H4 (cell line): Measurements from ENCODE around the gene PPT2. TPM values are rescaled to one million over a fixed set of nuclear protein-coding genes. Genes with fewer than 3 reads are reported as not detected.

Experiments used
- DNase-seq: peaks from one replicate; pipeline ENCODE4 v3.0.0-alpha.2; 2015; ENCODE audit warnings: low spot score
- total RNA-seq: library from RNA; depleted of rRNA; stranded (reverse); fragments of >200 nt; shearing (Covaris generic); gene quantifications from 2 replicates; pipeline ENCODE4 v1.2.3, GENCODE V29; 2014

The PPT2 gene
- total RNA-seq, 1 experiment from 2014 or later = 25.7 TPM

GRCh38 chr6:32151863-32152768, 1.8 kb upstream of the PPT2 start, which contains the start of gene PRRT1:
PRRT1 (minus strand) TSS chr6:32151939; CDS start chr6:32151827, 112 bp downstream.
- no peak for DNase-seq

- peak; percentile 32 for DNase-seq
These were observed 975 bp upstream of the PPT2 start for GRCh38 chr6:32152769-32153563.

GRCh38 chr6:32154514-32155161, 697 bp downstream of the PPT2 start:
- DNase-seq = peak; percentile 76

- no peak for DNase-seq
These were observed 3.0 kb downstream of the PPT2 start for GRCh38 chr6:32156891-32157290.

GRCh38 chr6:32158052-32158451, 4.1 kb downstream of the PPT2 start:
- DNase-seq = no peak

GRCh38 chr6:32163559-32164258, 9.8 kb downstream of the PPT2 start:
- no peak for DNase-seq

GRCh38 chr6:32164295-32164694, 10.4 kb downstream of the PPT2 start, which contains the start of gene EGFL8:
EGFL8 (plus strand) TSS chr6:32164595; CDS start chr6:32166166, 1,571 bp downstream.
- DNase-seq = no peak

- no peak for DNase-seq
These were observed 12.6 kb downstream of the PPT2 start for GRCh38 chr6:32166411-32167061.

GRCh38 chr6:32167154-32167760, 13.3 kb downstream of the PPT2 start:
- DNase-seq = no peak

- no peak for DNase-seq
These were observed 13.9 kb downstream of the PPT2 start for GRCh38 chr6:32167761-32168262.

GRCh38 chr6:32168350-32168749, 14.4 kb downstream of the PPT2 start:
- no peak for DNase-seq

GRCh38 chr6:32168807-32169591, 15.1 kb downstream of the PPT2 start:
- no peak for DNase-seq

GRCh38 chr6:32170294-32170693, 16.4 kb downstream of the PPT2 start:
- no peak for DNase-seq

GRCh38 chr6:32171234-32171633, 17.3 kb downstream of the PPT2 start:
- DNase-seq = no peak

GRCh38 chr6:32173051-32173727, 19.2 kb downstream of the PPT2 start:
- DNase-seq = no peak

GRCh38 chr6:32174416-32174815, 20.5 kb downstream of the PPT2 start:
- DNase-seq = no peak

- no peak for DNase-seq
These were observed 21.4 kb downstream of the PPT2 start for GRCh38 chr6:32175322-32175710.

GRCh38 chr6:32175711-32176475, 22.0 kb downstream of the PPT2 start, which contains the start of gene AGPAT1:
AGPAT1 (minus strand) TSS chr6:32176084; CDS start chr6:32171496, 4,588 bp downstream.
- peak; percentile 91 for DNase-seq
